ENCODE data around the gene CCL27. TPM values are rescaled to one million over a fixed set of nuclear protein-coding genes. Genes with fewer than 3 reads are reported as not detected.

The CCL27 gene
- total RNA-seq, 1 donor from 2014 or later: 0.70 TPM

DNA sequence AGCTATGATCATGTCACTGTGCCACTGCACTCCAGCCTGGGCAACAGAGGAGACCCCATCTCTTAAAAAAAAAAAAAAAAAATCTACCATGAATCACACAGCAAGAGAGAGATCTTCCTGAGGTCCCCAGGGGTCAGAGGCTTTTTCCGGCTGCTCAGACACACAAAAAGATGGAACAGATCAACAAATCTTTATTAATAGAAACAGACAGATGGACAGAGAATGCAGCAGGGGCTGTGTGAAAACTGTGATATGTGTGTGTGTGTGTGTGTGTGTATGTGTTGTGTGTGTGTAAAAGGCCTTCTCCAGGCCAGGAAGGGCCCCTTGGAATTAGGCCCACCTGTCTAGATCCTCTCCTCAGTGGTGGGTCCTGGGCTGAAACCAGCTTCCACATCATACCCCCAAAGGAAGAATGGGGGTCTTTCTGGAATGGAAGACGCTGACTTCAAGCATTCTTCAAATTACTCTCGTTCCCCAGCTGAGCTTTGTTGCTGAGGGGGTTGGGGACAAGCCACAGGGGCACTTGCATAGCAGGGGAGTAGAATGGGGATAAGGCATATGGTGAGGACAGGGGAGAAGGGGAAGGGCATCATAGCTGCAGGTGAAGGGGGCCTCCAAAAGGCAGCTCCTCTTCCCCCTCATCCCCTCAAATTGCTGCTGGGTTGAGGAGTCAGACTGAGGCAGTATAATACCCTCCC lies 27.8 kb downstream of the CCL27 start:
- peak overlapping the region; percentile 43 for H3K4me3 Mint-ChIP-seq
- no peak for DNase-seq
- peaks cover 13% of the 10 kb centered on the region for H3K27me3 Mint-ChIP-seq
- peaks cover 37% of the 10 kb centered on the region for H3K4me1 Mint-ChIP-seq
- intact Hi-C loops (cut with micrococcal nuclease): loop anchor here (1.0 kb wide), 2 partner anchors 14 to 22 kb away; partner anchors contain the start of genes DCTN3 and RPP25L
- peaks cover 35% of the 10 kb centered on the region for H3K36me3 Mint-ChIP-seq (ENCODE audit: low read depth)
- no peaks in the 10 kb centered on the region for H3K9me3 Mint-ChIP-seq
- no peak overlapping the region for H3K27ac Mint-ChIP-seq

DNA sequence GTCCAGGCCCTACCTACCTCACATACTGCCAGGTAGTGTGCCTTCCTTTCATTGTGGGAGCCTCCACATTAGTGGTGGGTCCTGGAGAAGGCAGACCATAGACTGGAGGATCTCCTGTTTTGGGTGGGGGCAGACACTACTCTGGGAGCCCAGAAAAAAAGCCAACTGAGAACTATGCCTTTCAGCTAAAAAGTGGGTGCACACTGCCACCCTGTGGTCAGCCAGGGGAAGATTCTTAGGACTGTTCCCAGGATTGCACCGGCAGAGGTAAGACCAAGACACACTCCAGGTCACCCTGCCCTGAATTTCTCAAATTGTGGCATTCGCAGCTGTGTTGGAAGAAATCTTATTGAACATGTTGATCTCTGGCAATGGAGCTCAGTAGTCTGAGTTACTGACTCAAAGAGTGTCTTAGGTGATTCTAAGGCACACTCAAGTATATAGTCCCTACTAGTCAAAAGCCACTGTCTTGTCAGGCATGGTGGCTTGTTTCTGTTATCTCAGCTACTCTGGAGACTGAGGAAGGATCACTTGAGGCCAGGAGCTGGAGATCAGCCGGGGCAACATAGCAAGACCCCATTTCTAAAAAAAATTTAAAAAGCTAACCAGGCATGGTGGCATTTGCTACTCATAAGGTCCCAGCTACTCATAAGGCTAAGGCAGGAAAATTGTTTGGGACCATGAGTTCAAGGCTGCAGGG lies 28.5 kb downstream of the CCL27 start:
- H3K4me1 Mint-ChIP-seq: peaks cover 41% of the 10 kb centered on the region
- intact Hi-C loops (cut with micrococcal nuclease): loop anchor here (1.0 kb wide), 2 partner anchors 14 to 22 kb away; partner anchors contain the start of genes DCTN3 and RPP25L
- H3K27me3 Mint-ChIP-seq: peaks cover 20% of the 10 kb centered on the region
- DNase-seq: peak; percentile 92
- no peaks in the 10 kb centered on the region for H3K9me3 Mint-ChIP-seq
- peak overlapping the region; percentile 13 for H3K4me3 Mint-ChIP-seq
- no peak overlapping the region for H3K27ac Mint-ChIP-seq
- peaks cover 35% of the 10 kb centered on the region for H3K36me3 Mint-ChIP-seq (ENCODE audit: low read depth)

- no peak overlapping the region for H3K4me3 Mint-ChIP-seq
- peaks cover 40% of the 10 kb centered on the region for H3K36me3 Mint-ChIP-seq (ENCODE audit: low read depth)
- peaks cover 25% of the 10 kb centered on the region for H3K27me3 Mint-ChIP-seq
- H3K9me3 Mint-ChIP-seq: no peaks in the 10 kb centered on the region
- intact Hi-C loops (cut with micrococcal nuclease): no loop called here
- H3K27ac Mint-ChIP-seq: no peak overlapping the region
- no peak for DNase-seq
- H3K4me1 Mint-ChIP-seq: peaks cover 38% of the 10 kb centered on the region
Measured at GRCh38 chr9:34633166-34633565, 29.3 kb downstream of the CCL27 start.

DNA sequence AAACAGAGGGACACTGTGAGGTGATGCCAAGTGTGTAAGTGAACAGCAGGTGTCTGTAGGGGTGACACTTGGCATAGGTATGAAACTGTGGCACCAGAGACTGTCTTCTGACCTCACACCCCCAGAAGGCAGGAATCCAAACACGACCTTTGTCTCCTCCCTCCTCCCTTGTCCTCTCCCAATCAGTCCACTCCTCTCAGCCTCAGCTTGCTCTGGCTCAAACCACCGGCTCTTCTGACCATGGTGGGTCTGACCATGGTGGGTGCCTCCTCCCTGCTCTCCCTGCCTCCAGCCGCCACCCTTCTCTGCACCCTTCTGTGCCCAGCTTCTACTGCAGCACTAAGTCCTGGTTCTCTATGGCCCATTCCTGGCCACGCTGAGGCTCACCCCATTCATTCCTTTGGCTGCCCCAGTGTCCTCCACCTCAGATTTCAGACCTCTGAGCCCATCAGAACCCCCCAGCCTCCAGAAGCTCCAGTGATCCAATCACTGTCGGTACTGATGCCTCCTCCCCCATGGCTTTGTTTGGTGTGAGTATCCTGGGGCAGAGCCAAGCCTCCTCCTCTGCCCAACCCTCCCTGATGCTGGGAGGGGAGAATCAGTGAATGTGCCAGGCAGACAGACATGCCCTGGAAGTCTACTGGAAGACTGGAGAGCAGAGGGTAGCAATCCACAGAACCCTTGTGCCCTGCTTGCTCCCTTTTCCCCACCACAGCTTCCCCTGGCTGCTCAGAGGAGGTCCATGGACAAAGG lies 31.9 kb downstream of the CCL27 start:
- Mint-ChIP-seq H3K27me3 (peaks cover 48% of the 10 kb centered on the region), H3K27ac (no peak overlapping the region), H3K4me1 (peaks cover 28% of the 10 kb centered on the region), H3K9me3 (no peaks in the 10 kb centered on the region), H3K4me3 (peak overlapping the region; percentile 77), H3K36me3 (ENCODE audit: low read depth) (peaks cover 29% of the 10 kb centered on the region)
- intact Hi-C loops (cut with micrococcal nuclease): no loop called here
- DNase-seq: no peak

DNA sequence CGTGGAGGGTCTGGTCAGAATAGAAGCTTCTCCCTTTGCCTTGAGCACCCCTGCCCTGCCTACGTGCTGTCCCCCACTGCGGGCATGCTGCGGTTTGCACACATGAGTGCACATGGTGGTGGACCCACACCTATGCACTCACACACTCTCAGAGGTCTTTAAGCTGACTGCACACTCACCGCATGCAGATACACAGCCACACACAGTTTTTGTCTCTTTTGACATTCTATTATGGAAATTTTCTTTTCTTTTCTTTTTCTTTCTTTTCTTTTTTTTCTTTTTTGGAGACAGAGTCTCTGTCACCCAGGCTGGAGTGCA lies 33.0 kb downstream of the CCL27 start:
- intact Hi-C loops (cut with micrococcal nuclease): no loop called here
- no peak overlapping the region for H3K27ac Mint-ChIP-seq
- H3K4me3 Mint-ChIP-seq: peak overlapping the region; percentile 77
- peaks cover 53% of the 10 kb centered on the region for H3K27me3 Mint-ChIP-seq
- DNase-seq: no peak
- peaks cover 20% of the 10 kb centered on the region for H3K36me3 Mint-ChIP-seq (ENCODE audit: low read depth)
- H3K9me3 Mint-ChIP-seq: no peaks in the 10 kb centered on the region
- H3K4me1 Mint-ChIP-seq: peaks cover 23% of the 10 kb centered on the region

- Mint-ChIP-seq H3K9me3 (no peaks in the 10 kb centered on the region), H3K4me1 (peaks cover 20% of the 10 kb centered on the region), H3K27ac (no peak within 1 kb of the TSS), H3K36me3 (ENCODE audit: low read depth) (peaks cover 14% of the 10 kb centered on the region), H3K27me3 (peaks cover 57% of the 10 kb centered on the region), H3K4me3 (peak within 1 kb of the TSS; percentile 83)
- intact Hi-C loops (cut with micrococcal nuclease): no loop called here
- DNase-seq: peak; percentile 83
Measured at GRCh38 chr9:34628656-34629490, 33.6 kb downstream of the CCL27 start, which contains the start of gene ARID3C. ARID3C (minus strand) TSS chr9:34629066; CDS start chr9:34628014, 1,052 bp downstream.

DNA sequence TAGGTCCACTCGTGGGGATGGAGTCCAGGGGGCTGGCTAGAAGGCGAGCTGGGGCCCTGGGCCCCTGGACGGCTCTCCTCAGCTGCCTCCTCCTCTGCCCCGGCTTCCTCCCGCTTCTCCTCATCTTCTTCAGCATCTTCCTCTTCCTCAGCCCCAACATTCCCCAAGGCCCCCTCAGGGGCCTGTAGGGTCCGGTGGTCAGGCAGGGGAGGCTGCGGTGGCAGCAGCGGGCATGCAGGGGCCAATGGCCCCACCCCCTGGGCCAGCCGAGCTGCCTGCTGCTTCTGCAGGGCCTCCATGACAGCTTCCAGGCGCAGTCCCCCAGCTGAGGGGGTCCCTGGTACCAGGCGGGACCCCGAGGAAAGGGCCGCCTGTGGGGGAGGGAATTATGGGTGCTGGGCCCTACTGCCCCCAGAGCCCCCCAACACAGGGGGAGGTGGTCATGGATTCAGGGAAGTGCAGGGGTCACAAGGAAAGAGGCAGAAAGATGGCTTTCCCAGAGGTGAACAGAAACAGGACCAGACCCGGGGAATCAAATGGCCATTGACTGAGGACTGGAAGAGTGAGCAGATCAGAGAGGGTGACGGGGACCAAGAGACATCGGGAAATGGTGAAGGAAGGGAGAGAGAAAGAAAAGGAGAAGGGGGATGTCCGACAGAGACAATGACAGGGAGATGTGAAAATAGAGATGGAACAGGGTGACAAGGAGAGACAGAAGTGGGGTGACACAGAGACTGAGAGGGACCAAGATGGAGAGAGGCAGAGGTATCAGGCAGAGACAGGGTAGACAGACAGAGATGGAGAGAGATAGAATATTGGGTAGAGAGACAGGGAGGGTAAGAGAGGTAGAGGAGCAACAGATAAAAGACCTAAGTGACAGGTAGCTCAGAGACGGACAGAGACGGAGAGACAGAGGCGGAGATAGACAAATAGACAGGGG lies 34.5 kb downstream of the CCL27 start:
- no peak for DNase-seq
- Mint-ChIP-seq H3K27me3 (peaks cover 63% of the 10 kb centered on the region), H3K4me1 (peaks cover 22% of the 10 kb centered on the region), H3K4me3 (peak overlapping the region; percentile 83), H3K36me3 (ENCODE audit: low read depth) (peaks cover 12% of the 10 kb centered on the region), H3K27ac (no peak overlapping the region), H3K9me3 (no peaks in the 10 kb centered on the region)
- intact Hi-C loops (cut with micrococcal nuclease): no loop called here

DNA sequence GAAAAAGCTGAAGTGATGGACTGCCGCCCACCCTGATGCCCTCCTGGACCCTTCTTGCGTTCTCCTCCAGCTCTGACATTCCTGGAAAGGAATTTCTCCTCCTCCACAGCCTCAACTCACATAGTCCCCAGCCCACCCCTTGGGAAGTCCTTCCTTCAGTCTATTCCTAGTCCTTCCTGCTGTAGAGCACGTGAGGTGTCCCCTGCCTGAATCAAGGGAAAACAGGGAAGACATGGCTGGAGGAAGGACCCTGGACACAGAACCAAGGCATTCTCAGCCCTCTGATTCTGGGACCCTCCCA lies 37.3 kb downstream of the CCL27 start:
- H3K4me3 Mint-ChIP-seq: no peak overlapping the region
- H3K9me3 Mint-ChIP-seq: no peaks in the 10 kb centered on the region
- peaks cover 72% of the 10 kb centered on the region for H3K27me3 Mint-ChIP-seq
- peaks cover 20% of the 10 kb centered on the region for H3K4me1 Mint-ChIP-seq
- DNase-seq: no peak
- peaks cover 4% of the 10 kb centered on the region for H3K36me3 Mint-ChIP-seq (ENCODE audit: low read depth)
- H3K27ac Mint-ChIP-seq: no peak overlapping the region
- intact Hi-C loops (cut with micrococcal nuclease): no loop called here

GRCh38 chr9:34624475-34625185 lies 37.8 kb downstream of the CCL27 start:
- H3K36me3 Mint-ChIP-seq (ENCODE audit: low read depth): peaks cover 4% of the 10 kb centered on the region
- intact Hi-C loops (cut with micrococcal nuclease): no loop called here
- H3K27ac Mint-ChIP-seq: no peak overlapping the region
- H3K4me1 Mint-ChIP-seq: peaks cover 22% of the 10 kb centered on the region
- H3K9me3 Mint-ChIP-seq: no peaks in the 10 kb centered on the region
- DNase-seq: no peak
- H3K4me3 Mint-ChIP-seq: no peak overlapping the region
- H3K27me3 Mint-ChIP-seq: peaks cover 67% of the 10 kb centered on the region

DNA sequence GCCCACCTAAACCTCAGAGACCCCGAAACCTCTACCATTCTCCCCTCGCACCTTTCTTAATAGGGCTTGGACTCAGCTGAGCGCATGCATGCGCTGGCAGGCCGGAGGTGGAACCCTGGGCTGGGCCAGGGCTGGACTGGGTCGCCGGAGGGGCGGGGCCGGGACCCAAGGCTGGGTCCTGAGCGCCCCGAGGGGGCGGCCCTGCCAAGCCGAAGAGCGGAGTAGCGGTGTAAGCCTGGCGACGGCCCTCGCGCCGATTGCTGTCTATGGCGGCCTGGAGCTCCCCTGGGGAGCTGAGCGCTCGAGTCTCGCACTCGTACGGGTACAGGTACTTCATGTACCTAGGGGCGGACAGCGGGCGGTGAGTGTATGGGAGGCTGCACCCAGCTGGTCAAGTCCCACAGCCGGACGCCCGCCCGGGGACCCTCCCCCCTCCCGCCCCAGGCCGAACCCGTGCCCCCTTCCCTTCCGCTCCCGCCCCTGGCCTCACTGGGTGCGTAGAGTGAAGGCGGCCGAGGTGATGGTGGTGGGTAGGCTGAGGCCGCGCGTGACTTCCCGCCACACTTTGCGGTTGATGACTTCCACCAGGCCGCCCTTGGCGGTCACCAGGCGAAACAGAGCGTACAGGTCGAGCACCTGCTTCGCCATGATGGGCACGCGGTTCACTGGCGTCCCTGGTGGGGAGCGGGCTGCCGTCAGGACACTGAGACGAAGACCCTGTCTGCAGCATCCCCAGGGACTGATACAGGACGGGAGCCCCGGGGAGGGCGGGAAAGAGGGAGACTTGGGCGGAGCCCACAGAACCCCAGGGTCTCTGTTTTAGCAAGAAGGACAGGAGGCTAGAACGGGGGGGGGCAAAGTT lies 38.9 kb downstream of the CCL27 start:
- H3K27ac Mint-ChIP-seq: no peak overlapping the region
- H3K4me1 Mint-ChIP-seq: peaks cover 26% of the 10 kb centered on the region
- intact Hi-C loops (cut with micrococcal nuclease): no loop called here
- H3K9me3 Mint-ChIP-seq: no peaks in the 10 kb centered on the region
- DNase-seq: no peak
- no peak overlapping the region for H3K4me3 Mint-ChIP-seq
- H3K36me3 Mint-ChIP-seq (ENCODE audit: low read depth): peaks cover 4% of the 10 kb centered on the region
- H3K27me3 Mint-ChIP-seq: peaks cover 60% of the 10 kb centered on the region

- peak; percentile 97 for DNase-seq
- peak within 1 kb of the TSS; percentile 84 for H3K27ac Mint-ChIP-seq
- H3K27me3 Mint-ChIP-seq: peaks cover 31% of the 10 kb centered on the region
- peaks cover 20% of the 10 kb centered on the region for H3K4me1 Mint-ChIP-seq
- peak within 1 kb of the TSS; percentile 90 for H3K4me3 Mint-ChIP-seq
- H3K36me3 Mint-ChIP-seq (ENCODE audit: low read depth): peaks cover 13% of the 10 kb centered on the region
- intact Hi-C loops (cut with micrococcal nuclease): loop anchor here (1.0 kb wide), 2 partner anchors 8 to 14 kb away; partner anchors contain the start of gene RPP25L
- no peaks in the 10 kb centered on the region for H3K9me3 Mint-ChIP-seq
Measured at GRCh38 chr9:34620061-34620994, 42.1 kb downstream of the CCL27 start, which contains the start of gene DCTN3. DCTN3 (minus strand) TSS chr9:34620495; CDS start chr9:34620464, 31 bp downstream.

All from activated CD4-positive, alpha-beta T cell treated with anti-CD3 and anti-CD28 coated beads, Interleukin-2, amount 10 ng/mL, durations not matched to agents 24 days and 14 days (primary cell).